ENCODE data around the gene ESPNL.

The ESPNL gene

GRCh38 chr2:238060542-238061314 is 39.4 kb upstream of the ESPNL start, which contains the start of gene SCLY:
Gene SCLY (plus strand): TSS chr2:238061001. CDS start chr2:238061055, 54 bp downstream.
- peak; percentile 90 for DNase-seq (ENCODE audit: low read depth)
- no peak for TF ChIP-seq CTCF (conservative IDR thresholded peaks at IDR 0.05; ENCODE audit: low read depth, low read length)
- peak within 1 kb of the TSS; percentile 89 for H3K4me3 ChIP-seq (ENCODE audit: low read length)

- no peak for DNase-seq (ENCODE audit: low read depth)
- peak overlapping the region; percentile 89 for H3K4me3 ChIP-seq (ENCODE audit: low read length)
Observed at GRCh38 chr2:238061315-238062202, 38.6 kb upstream of the ESPNL start.

GRCh38 chr2:238063414-238064189 is 36.5 kb upstream of the ESPNL start:
- TF ChIP-seq CTCF (conservative IDR thresholded peaks at IDR 0.05; ENCODE audit: low read depth, low read length): no peak
- DNase-seq (ENCODE audit: low read depth): no peak
- no peak overlapping the region for H3K4me3 ChIP-seq (ENCODE audit: low read length)

More at GRCh38 chr2:238061315-238062202, 38.6 kb upstream of the ESPNL start:
- no peak for TF ChIP-seq CTCF (conservative IDR thresholded peaks at IDR 0.05; ENCODE audit: low read depth, low read length)

GRCh38 chr2:238064376-238064775 is 35.8 kb upstream of the ESPNL start:
- DNase-seq (ENCODE audit: low read depth): no peak
- TF ChIP-seq CTCF (conservative IDR thresholded peaks at IDR 0.05; ENCODE audit: low read depth, low read length): no peak
- no peak overlapping the region for H3K4me3 ChIP-seq (ENCODE audit: low read length)

GRCh38 chr2:238065071-238065846 is 34.9 kb upstream of the ESPNL start:
- no peak for DNase-seq (ENCODE audit: low read depth)

More at GRCh38 chr2:238065071-238065846, 34.9 kb upstream of the ESPNL start:
- no peak for TF ChIP-seq CTCF (conservative IDR thresholded peaks at IDR 0.05; ENCODE audit: low read depth, low read length)
- H3K4me3 ChIP-seq (ENCODE audit: low read length): no peak overlapping the region
